Smooth muscle cell (in vitro differentiated cells): ENCODE results near the gene CCDC188. TPM values are rescaled to one million over a fixed set of nuclear protein-coding genes. Genes with fewer than 3 reads are reported as not detected.

Experiments
- DNase-seq: peaks from one replicate; lab custom pipeline; 2025; ENCODE audit not compliant: unreplicated experiment; lab: John Stamatoyannopoulos, UW
- H2AFZ ChIP-seq: fragments of 200-600 bp; sonication (generic); 2 replicates; pipeline ENCODE4 v1.6.0; 2016; ENCODE audit warnings: antibody characterized with exemption, low read depth, mild to moderate bottlenecking
- H3F3A ChIP-seq: fragments of 200-600 bp; sonication (generic); 2 replicates; pipeline ENCODE4 v1.6.0; 2017; ENCODE audit warnings: antibody characterized with exemption, low read depth
- H3K27ac ChIP-seq: fragments of 200-600 bp; sonication (generic); 2 replicates; pipeline ENCODE4 v1.5.1; 2016; ENCODE audit warnings: low read depth, mild to moderate bottlenecking
- H3K27me3 ChIP-seq: fragments of 200-600 bp; sonication (generic); 2 replicates; pipeline ENCODE4 v1.6.1; 2016; ENCODE audit warnings: low read depth, mild to moderate bottlenecking
- H3K36me3 ChIP-seq: fragments of 200-600 bp; sonication (generic); 2 replicates; pipeline ENCODE4 v1.5.1; 2016; ENCODE audit warnings: low read depth
- H3K4me1 ChIP-seq: fragments of 200-600 bp; sonication (generic); 2 replicates; pipeline ENCODE4 v1.5.1; 2016; ENCODE audit warnings: low read depth
- H3K4me2 ChIP-seq: fragments of 200-600 bp; sonication (generic); 2 replicates; pipeline ENCODE4 v1.6.0; 2016; ENCODE audit warnings: mild to moderate bottlenecking
- H3K4me3 ChIP-seq: fragments of 200-600 bp; sonication (generic); 2 replicates; pipeline ENCODE4 v1.5.1; 2016; ENCODE audit warnings: mild to moderate bottlenecking
- H3K79me2 ChIP-seq: fragments of 200-600 bp; sonication (generic); 2 replicates; pipeline ENCODE4 v1.6.0; 2016; ENCODE audit warnings: low read depth, mild to moderate bottlenecking
- H3K9ac ChIP-seq: fragments of 200-600 bp; sonication (generic); 2 replicates; pipeline ENCODE4 v1.6.0; 2016; ENCODE audit warnings: low read depth
- H3K9me3 ChIP-seq: fragments of 200-600 bp; sonication (generic); replicated peaks from 2 replicates; pipeline ENCODE4 v1.5.1; 2016; ENCODE audit warnings: low read depth
- H4K20me1 ChIP-seq: fragments of 200-600 bp; sonication (generic); 2 replicates; pipeline ENCODE4 v1.6.0; 2016; ENCODE audit warnings: low read depth
- WGBS: methylation state at CpG from one replicate; pipeline ENCODE4 v1.1.7; 2016; ENCODE audit warnings: low lambda C conversion rate; 5-methylcytosine and 5-hydroxymethylcytosine counted together
- polyA plus RNA-seq: library from polyadenylated mRNA; unstranded; fragments of >200 nt; fragmentation: Nextera tagmentation; extraction: Ambion mirVana; gene quantifications from 2 replicates; pipeline ENCODE4 v1.2.1, GENCODE V29; 2016
- total RNA-seq: library from RNA; depleted of rRNA; stranded (reverse); fragments of >200 nt; gene quantifications from 2 replicates; pipeline ENCODE4 v1.2.3, GENCODE V29; 2014
- TF ChIP-seq, protein P1 (sequence below): fragments of 200-600 bp; sonication (generic); IDR thresholded peaks from 2 replicates; pipeline ENCODE4 v1.5.1; 2017; ENCODE audit warnings: borderline replicate concordance, mild to moderate bottlenecking, antibody characterized with exemption; ENCODE audit not compliant: insufficient read depth, poor library complexity, severe bottlenecking

The CCDC188 gene
- total and polyA plus RNA-seq, 2 experiments from 2014 or later: not detected

DNA sequence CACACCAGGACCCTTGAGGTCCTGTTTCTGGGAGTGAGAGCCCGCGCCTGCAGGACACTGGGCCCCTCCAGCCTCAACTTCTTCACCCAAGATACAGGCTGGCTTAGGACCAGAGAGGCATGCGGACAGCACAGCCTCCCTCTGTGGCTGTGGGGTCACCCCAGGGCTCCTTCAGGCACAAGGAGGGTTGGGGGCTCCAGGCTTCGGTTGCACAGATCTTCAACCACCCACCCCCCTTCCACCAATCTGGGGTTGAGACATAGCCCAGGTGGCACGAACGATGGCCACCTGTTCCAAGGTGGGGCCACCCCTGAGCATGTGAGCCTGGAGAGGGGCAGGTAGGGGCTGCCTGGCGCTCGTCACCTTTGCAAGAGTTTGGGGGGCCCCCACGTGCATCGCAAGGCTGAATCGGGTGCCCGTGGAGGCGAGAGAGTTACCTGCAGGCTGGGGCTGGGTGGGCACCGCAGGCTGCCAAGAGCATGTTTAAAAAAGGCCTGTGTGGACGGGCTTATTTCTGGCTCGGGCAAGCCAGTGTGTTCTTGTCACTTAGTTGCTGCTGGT is 18.1 kb downstream of the CCDC188 start:
- H3K27me3 ChIP-seq: no peaks in the 10 kb centered on the region
- H3K9ac ChIP-seq: peak overlapping the region; percentile 43
- no peaks in the 10 kb centered on the region for H3K9me3 ChIP-seq
- no peak for DNase-seq
- peaks cover 16% of the 10 kb centered on the region for H3F3A ChIP-seq
- H3K4me1 ChIP-seq: peaks cover 7% of the 10 kb centered on the region
- H3K27ac ChIP-seq: no peak overlapping the region
- H3K4me3 ChIP-seq: peak overlapping the region; percentile 73
- peaks cover 56% of the 10 kb centered on the region for H3K79me2 ChIP-seq
- WGBS: 89% methylated on average over 16 of the region's 16 CpGs
- H3K36me3 ChIP-seq: no peaks in the 10 kb centered on the region
- peak overlapping the region; percentile 97 for H3K4me2 ChIP-seq
- TF ChIP-seq, protein P1, sequence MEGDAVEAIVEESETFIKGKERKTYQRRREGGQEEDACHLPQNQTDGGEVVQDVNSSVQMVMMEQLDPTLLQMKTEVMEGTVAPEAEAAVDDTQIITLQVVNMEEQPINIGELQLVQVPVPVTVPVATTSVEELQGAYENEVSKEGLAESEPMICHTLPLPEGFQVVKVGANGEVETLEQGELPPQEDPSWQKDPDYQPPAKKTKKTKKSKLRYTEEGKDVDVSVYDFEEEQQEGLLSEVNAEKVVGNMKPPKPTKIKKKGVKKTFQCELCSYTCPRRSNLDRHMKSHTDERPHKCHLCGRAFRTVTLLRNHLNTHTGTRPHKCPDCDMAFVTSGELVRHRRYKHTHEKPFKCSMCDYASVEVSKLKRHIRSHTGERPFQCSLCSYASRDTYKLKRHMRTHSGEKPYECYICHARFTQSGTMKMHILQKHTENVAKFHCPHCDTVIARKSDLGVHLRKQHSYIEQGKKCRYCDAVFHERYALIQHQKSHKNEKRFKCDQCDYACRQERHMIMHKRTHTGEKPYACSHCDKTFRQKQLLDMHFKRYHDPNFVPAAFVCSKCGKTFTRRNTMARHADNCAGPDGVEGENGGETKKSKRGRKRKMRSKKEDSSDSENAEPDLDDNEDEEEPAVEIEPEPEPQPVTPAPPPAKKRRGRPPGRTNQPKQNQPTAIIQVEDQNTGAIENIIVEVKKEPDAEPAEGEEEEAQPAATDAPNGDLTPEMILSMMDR: no peak
- H4K20me1 ChIP-seq: peaks cover 57% of the 10 kb centered on the region
- H2AFZ ChIP-seq: no peak overlapping the region

DNA sequence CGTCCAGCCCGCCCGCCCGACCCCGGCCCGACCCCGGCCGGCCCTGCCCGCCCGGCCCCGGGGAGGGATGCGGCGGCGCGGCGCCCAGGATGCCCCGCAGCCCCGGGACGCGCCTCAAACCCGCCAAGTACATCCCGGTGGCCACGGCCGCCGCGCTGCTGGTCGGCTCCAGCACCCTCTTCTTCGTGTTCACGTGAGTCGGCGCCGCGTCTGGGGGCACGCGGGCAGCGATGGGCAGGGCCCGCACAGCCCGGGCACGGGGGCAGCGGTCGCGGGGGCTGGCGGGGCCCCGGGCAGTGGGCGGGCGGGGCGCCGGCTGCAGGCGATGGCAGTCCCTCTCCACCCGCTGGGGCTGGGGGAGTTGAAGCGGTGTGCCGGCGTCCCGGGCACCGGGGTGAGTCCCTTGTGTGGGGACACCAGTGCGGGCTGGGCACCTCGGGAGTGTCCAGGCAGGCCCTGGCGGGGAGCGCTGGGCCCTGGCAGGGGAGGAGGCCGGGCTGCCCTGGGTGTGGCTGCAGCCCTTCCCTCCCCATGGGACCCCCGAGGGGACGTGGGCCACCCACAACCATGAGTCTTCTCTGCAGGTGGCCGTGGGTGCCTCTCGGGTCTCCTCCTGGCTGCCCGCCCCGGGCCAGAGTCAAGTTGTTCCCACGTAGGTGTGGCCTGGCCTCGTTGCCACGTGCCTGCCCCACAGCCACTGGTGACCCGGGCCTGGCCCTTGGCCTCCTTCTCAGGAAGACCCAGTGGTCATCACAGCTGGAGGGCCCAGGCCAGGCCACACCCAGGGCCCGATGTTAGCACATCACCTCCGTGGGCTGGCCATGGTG is 18.8 kb downstream of the CCDC188 start:
- no peak overlapping the region for H2AFZ ChIP-seq
- H3K36me3 ChIP-seq: no peaks in the 10 kb centered on the region
- H3K79me2 ChIP-seq: peaks cover 51% of the 10 kb centered on the region
- H3K4me1 ChIP-seq: peaks cover 7% of the 10 kb centered on the region
- no peaks in the 10 kb centered on the region for H3K27me3 ChIP-seq
- peak overlapping the region; percentile 43 for H3K9ac ChIP-seq
- TF ChIP-seq, protein P1: no peak
- peaks cover 16% of the 10 kb centered on the region for H3F3A ChIP-seq
- H3K4me2 ChIP-seq: peak overlapping the region; percentile 97
- H3K4me3 ChIP-seq: peak overlapping the region; percentile 73
- 4% methylated on average over 45 of the region's 72 CpGs for WGBS
- H3K27ac ChIP-seq: no peak overlapping the region
- H4K20me1 ChIP-seq: peaks cover 50% of the 10 kb centered on the region
- DNase-seq: no peak
- H3K9me3 ChIP-seq: no peaks in the 10 kb centered on the region

DNA sequence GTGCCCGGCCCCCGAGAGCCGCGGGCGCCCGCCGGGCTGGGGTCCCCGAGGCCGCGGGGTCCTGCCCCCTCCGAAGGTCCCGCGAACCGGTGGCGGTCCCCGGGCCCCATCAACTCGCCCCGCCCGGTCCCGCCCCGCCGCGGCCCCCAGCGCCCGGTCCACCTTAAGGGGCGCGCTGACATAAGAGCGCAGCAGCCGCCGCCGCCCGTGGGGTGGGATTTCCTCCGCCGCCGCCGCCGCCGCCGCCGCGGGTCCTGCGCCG is 19.3 kb downstream of the CCDC188 start, which contains the start of gene ZDHHC8:
TSS of gene ZDHHC8 (plus strand) at position 208 of the 262 bp plus-strand sequence. CDS start 144 bp downstream, outside the sequence.
- no peaks in the 10 kb centered on the region for H3K9me3 ChIP-seq
- no peak for DNase-seq
- H3K27ac ChIP-seq: peak within 1 kb of the TSS; percentile 57
- peaks cover 46% of the 10 kb centered on the region for H3K79me2 ChIP-seq
- H4K20me1 ChIP-seq: peaks cover 45% of the 10 kb centered on the region
- H3K9ac ChIP-seq: peak within 1 kb of the TSS; percentile 58
- H3K4me1 ChIP-seq: peaks cover 7% of the 10 kb centered on the region
- TF ChIP-seq, protein P1: no peak
- H3K4me3 ChIP-seq: peak within 1 kb of the TSS; percentile 73
- peaks cover 16% of the 10 kb centered on the region for H3F3A ChIP-seq
- peak within 1 kb of the TSS; percentile 46 for H2AFZ ChIP-seq
- H3K4me2 ChIP-seq: peak within 1 kb of the TSS; percentile 97
- H3K36me3 ChIP-seq: no peaks in the 10 kb centered on the region
- 0% methylated on average over 10 of the region's 43 CpGs for WGBS
- H3K27me3 ChIP-seq: no peaks in the 10 kb centered on the region
